22Rv1 (cell line): ENCODE data around the gene IZUMO4.
"Not testable (repeated sequence)": the region's sequence is repeated elsewhere in the genome, so short reads cannot be mapped to it uniquely, and the experiment has no call there.

ENCODE experiments used
- ZFX ChIP-seq: fragments of 450-650 bp; IDR thresholded peaks from 2 replicates; pipeline ENCODE4 v1.6.1; 2017; ENCODE audit warnings: antibody characterized with exemption, borderline replicate concordance
- TF ChIP-seq, protein P1 (sequence below): fragments of 450-650 bp; IDR thresholded peaks from 2 replicates; pipeline ENCODE4 v1.5.1; 2017; ENCODE audit warnings: mild to moderate bottlenecking

DNA sequence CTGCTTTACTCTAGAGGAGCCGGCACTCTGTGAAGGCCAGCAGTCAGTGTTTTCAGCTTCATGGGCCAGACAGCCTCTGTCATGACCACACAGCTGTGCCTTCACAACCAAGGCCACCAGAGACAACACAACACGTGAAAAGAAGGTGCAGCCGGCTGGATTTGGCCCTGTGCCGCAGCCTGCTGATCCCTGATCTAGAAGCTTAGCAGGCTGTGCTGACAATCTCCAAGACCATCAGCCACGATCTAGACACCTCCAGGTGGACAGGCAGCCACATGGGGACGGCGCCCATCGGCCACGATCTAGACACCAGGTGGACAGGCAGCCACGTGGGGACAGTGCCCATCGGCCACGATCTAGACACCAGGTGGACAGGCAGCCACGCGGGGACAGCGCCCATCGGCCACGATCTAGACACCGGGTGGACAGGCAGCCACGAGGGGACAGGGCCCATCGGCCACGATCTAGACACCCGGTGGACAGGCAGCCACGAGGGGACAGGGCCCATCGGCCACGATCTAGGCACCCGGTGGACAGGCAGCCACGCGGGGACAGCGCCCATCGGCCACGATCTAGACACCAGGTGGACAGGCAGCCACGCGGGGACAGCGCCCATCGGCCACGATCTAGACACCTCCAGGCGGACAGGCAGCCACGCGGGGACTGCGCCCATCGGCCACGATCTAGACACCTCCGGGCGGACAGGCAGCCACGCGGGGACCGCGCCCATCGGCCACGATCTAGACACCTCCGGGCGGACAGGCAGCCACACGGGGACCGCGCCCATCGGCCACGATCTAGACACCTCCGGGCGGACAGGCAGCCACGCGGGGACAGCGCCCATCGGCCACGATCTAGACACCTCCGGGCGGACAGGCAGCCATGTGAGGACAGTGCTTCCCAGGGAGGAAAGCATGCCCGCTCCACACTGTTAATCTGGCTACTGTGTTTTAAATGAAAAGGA lies 34.6 kb downstream of the IZUMO4 start:
- TF ChIP-seq, protein P1, sequence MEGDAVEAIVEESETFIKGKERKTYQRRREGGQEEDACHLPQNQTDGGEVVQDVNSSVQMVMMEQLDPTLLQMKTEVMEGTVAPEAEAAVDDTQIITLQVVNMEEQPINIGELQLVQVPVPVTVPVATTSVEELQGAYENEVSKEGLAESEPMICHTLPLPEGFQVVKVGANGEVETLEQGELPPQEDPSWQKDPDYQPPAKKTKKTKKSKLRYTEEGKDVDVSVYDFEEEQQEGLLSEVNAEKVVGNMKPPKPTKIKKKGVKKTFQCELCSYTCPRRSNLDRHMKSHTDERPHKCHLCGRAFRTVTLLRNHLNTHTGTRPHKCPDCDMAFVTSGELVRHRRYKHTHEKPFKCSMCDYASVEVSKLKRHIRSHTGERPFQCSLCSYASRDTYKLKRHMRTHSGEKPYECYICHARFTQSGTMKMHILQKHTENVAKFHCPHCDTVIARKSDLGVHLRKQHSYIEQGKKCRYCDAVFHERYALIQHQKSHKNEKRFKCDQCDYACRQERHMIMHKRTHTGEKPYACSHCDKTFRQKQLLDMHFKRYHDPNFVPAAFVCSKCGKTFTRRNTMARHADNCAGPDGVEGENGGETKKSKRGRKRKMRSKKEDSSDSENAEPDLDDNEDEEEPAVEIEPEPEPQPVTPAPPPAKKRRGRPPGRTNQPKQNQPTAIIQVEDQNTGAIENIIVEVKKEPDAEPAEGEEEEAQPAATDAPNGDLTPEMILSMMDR = not testable (repeated sequence)
- not testable (repeated sequence) for TF ChIP-seq ZFX
